ENCODE data around the gene EMP1.

Gene EMP1

DNA sequence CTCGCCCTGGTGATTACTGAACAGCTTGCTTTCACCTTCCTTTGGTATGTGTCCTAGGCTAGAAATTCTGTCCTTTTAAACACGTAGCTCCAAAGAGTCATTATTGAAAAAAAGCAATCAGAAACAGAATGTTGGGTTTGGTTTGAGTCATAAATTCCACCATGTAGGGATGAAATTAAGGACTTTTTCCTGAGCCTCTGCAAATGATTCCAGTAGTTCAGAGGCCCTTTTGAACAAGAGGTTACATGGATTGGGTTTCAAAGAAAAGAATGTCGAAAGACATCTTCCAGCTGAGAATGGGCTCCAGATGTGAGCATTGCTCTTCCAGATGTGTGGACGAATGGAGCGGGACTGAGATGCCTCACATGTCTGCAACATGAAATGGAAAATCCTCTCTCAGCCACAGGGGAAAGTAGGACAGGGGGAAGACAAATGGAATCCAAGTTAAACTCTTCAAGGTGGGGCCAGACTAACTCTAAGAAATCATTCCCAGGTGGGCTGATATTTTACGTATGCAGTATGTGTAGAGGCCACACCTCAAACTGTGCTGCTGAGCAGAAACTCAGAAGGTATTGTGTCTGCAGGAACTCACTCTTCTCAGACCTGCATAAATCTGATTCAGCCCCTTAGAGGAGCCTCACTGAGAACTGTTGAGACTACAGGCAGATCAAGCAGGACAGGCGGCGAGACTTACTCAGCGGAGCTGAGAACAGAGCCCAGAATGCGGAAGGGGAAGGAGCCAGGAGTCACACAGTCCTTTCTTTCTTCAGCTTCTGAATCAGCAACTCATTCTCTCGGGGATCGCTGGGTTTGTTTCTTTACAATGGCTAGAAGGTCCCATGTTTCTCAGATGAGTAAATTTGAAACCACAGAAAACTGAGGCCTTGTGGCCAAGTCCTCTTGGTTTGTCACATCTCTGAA lies 23.3 kb upstream of the EMP1 start:
- DNase-seq, result peak; percentile 21 to 77

DNA sequence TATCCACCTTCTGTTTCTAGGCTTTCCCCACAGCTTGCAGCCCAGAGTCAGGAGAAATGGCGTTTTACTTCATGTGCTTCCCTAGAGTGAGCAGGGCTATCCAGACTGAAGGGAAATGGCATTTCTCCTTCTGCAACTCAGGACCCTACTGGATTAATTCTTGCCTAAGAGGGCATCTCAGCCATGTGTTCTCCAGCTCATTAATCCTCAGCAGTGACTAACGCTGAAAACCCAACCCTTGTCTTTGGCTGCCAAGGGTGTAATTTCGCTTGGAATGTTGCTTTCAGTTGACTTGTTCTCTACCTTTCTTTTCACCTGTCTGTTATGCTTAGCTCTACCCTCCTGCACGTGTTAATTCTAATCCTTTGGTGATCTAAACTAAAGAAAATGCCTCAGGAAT lies 21.0 kb upstream of the EMP1 start:
- DNase-seq, result no peak

DNA sequence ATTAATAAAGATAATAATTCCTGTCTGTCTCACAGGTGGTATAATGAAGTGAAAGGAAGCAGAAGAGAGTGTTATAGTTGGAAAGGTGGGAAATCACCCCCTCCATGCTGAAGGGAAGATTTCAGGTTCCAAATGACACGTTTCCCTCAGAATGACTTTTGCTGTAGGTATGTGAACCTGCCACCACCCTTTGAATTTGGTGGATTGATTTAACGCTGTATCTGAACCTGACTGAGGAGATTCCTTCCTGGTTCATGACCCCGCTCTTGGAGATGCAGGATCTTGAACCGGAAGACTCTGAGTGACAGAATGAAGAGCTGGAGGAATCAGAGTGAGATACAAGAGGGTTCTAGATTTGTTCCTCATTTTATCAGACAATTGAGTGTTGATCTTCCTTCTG lies 20.3 kb upstream of the EMP1 start:
- no peak for DNase-seq

DNA sequence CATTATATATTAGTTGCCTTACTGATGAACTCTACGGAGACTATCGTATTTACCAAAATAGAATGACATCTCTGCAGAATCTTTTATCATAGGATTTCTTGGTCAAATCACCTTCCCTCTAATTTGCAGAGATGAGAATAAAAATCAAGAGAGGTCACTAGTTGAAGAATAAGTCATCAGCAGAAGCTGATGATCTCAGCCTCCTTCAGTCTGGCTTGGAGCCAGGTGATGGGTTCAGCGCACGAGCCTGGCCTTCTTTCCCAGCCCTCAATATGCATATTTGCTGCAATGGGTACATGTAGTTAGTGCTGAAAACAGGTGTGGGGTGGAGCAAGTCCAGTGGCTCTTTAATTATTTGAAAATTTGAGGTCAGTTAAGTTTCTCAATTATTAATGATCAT lies 19.2 kb upstream of the EMP1 start:
- DNase-seq, result no peak

DNA sequence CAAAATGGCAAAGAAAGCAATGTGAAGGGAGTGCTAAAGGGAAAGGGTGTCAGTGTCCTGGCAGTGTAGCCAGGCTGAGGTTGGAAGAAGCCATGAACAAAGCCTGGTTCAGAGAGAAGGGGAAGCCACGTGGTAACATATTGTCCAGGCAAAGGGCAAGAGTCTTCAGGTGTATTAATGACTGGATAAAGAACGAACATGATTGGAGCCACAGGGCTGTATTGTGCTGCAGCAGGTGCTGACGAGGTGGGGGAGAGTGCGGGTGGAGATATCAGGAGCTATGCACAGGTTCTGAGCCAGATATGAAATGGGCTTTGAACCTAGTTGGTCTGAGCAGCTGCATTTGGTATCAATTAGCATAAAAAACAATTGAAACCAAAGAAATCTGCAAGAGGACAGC lies 18.6 kb upstream of the EMP1 start:
- DNase-seq, result no peak

DNA sequence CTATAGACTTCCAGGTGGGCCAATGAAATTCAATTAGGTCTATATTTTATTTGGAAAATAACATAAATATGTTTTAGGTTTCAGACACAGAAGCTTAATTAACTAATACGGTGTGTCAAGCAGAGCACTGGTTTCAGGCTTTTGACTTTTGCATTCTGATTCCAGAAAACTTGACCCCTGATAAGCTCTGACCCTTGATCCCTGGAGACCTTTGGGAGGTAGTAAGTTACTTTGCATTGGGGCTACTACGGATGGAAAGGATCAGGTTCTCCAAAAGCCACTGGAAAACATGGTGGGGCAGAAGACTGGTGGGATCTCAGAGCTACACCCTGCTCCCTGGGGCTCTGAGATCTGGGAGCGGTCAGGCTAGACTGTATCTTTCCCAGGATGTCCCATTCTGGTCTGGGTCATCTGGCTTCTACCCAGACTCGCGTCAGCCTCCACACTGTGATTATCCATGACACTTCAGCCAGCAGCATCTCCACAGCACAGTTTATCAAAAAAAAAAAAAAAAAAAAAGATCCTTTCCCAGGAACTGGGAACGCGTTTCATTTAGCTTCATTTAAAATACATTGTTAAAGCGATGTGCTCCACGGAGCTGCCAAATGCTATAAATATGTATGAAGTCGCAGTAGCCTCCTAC lies 17.8 kb upstream of the EMP1 start:
- DNase-seq, result no peak

DNA sequence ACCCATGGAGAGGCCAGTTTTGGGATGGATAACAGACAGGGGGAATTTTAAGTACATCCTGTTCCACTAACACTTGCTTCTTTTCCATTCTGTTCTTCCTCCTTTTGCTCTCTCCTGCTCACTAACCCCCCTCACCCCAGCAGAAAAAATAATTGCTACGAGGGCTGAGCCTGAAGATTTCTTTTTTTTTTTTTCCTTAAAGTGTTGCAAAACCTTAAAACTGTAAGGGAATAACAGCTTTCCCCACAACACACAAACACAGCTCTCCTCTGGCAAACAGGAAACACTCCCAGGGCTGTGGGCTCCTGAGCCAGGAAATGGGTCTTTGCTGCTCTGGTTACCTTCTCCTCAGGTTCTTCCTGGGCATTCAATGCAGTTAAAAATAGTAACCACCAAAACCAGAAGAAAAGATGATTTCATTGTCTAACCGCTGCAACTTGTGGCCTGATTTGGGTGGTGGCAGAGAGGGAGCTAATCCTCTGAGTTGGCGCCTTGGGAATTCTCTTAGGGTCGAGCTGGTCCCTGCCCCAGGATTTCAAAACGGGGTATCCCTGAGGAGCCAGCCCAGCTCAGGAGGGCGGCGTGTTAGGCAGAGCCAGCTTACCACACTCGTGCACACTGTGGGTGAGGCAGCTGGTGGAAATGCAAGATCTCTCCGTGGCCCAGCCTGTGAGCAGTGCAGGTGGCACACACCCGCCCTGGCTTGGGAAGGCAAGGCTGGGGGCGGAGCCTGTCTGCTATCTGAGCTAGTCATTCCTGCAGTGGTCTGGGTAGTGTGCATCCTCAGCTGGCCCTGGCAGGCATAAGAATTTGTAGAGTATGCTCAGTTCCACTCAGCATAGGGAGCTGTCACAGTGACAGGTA lies 17.1 kb upstream of the EMP1 start:
- DNase-seq, result peak in 1 of 2 donors; percentile 63

DNA sequence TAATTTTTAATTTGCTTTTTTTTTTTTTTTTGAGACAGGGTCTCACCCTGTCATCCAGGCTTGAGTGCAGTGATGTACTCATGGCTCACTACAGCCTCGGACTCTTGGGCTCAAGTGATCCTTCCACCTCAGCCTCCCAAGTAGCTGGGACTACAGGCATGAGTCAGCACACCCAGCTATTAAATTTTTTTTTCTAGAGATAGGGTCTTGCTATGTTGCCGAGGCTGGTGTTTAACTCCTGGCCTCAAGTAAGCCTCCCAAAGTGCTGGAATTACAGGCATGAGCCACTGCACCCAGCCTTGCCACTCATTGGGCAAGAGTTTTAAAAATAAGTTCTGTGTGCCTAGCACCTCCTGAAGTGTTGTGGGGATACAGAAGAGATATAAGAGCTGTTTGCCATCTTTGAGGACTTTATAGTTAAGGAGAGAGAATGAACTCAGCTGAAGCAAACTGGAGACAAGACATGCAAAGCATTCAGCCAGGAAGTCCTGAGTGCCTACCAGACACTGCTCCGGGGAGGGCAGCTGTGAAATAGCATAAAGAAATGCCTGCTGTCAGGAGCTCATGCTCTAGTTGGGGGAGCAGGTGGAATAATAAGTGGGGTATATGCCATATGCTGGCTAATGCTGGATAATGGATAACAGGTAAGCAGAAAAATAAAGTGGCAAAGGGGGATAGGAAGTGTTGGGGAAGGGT lies 15.0 kb upstream of the EMP1 start:
- DNase-seq, result no peak

DNA sequence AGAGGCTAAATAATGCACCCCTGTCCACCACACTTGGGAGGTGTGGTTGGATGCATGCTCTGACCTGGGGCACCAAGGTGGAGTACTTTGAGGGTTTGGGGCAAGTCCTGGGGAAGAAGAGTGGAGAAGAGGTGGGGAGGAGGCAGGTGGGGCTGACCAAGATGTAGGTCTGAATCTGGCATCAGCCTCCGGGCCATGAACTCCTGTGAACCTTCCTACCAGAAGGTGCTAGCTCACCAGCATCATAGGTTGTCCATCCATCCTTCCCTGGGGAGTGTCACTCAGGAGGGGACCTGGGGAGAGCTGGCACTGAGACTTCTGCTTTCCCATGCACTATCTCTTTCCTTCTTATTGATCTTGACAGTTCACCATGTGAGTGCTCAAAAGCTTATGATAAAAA lies 13.6 kb upstream of the EMP1 start:
- no peak for DNase-seq

DNA sequence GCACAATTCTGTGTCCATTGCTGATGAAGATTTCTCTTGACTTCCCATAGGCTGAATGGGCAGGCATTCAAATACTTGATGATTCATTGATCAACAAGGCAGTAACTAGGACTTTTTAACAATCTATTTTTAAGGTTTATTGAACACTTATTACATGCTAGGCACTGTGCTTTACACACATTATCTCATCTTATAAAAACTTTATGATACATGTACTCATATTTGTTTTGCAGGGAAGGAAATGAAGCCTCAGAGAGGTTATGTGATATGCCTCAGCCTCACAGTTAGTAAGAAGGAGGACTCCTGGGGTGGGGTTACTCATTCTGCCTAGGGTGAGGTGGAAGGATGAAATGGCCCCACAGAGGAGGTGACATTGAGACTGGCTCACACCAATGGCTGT lies 12.9 kb upstream of the EMP1 start:
- no peak for DNase-seq

DNA sequence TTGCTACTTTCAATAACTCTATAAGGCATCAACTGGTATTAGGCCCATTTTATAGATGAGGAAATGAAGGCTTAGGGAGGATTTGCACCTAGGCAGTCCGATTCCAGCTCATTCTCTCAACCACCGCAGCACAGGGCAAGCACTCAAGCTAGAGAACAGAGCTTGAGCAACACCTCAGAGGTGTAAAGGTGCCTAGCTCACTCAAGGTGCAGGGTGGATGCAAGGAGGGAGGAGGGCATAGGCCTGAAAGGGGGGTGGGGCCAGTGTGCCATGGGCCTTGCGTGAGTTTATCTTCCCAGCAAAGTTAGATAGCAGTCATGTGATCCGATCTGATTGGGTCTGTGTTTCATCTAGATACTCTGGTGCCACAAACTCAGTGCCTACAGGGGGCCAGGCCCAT lies 10.2 kb upstream of the EMP1 start:
- no peak for DNase-seq

DNA sequence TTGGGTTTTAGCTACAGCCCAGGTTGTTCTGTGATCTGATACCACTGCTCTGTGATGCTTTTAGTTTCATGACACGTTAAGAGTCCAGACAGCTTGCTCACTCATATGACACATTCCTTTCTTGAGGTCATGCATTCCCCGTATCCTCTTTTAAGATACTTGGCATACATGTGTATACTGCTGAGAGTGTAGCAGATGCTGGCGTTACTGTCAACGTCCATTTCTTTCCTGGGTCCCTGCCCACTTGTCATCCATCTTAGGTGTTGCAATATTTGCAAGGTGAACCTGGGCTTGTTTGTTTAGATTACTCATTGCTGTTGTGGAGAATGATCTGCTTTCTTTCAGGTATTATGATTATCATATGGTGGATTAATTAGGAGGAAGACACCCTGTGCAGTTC lies 9.1 kb upstream of the EMP1 start:
- DNase-seq, result no peak

DNA sequence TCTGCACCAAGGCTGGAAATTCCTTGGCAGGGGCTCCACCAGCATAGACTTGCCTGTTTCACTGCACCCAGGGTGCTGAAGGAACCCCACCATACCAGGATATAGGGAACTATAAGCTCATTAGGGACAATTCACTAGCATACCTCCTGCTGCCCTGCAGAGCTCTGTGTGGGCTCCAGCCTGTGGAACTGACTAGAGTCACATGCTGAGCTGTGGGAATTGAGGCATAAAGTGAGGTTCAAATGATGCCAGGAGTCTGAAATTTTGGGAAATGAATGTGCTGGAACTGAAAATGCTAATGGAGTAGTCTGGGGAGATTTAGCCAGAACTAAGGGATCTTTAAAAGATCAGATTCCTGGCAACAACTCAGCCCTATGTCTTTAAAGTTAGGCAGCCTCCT lies 7.3 kb upstream of the EMP1 start:
- DNase-seq, result no peak

DNA sequence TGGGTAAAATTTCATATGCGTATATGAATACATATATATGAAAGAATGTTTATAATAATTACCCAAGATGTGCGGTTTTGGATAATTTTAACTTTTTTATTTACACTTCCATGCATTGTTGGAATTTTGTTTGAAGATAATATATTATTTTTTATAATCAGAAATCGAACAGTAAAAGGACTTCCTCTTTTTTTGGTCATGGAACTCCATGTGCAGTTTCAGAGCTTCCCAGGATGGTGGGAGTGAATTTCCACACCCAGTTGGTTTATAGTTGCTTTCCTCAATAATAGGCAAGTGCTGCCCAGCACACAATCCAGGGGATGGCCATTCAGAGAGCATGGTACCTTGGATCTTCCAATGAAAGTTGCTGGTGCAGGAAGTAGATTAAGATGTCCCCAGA lies 6.3 kb upstream of the EMP1 start:
- no peak for DNase-seq

DNA sequence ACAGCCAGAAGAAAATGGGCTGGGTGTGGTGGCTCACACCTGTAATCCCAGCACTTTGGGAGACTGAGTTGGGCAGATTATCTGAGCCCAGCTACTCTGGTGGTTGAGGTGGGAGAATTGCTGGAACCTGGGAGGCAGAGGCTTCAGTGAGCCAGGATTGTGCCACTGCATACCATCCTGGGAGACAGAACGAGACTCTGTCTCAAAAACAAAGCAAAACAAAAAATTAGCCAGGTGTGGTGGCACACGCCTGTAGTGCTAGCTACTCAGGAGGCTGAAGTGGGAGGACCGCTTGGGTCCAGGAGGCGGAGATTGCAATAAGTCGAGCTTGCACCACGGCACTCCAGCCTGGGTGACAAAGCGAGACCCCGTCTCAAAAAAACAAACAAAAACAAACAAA lies 3.8 kb upstream of the EMP1 start:
- DNase-seq, result no peak

DNA sequence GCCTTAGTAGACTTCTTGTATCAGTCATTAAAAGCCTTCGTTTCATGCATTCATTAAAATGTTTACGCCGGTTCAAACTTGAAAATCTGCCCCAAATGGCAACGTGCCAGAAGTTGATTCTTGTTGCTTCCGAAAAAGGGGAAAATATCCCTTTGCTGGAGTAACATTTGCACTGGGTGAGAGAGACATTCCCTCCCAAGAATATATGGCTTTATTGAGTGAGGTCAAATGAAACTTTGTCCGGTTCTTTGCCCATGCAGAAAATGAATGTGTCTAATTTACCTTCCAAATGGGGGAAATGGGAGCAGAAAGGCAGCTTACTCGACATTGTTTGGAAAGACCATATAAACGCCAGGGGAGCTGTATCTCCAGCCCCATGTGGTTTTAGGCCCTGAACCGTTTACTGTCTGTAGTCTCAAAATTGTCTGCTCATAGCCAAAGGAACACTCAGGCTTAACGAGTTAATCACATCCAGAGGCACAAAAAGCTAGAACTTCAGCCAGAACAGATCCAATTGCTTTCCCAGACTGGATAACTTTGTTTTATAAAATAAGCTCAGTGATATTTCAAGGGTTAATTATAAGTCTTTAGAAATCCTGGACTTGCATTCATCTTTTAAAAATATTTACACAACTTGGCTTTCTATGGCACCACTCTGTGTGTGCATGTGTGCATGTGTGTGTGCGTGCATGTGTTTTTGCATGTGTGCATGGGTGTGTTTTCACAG lies 2.9 kb upstream of the EMP1 start:
- DNase-seq, result no peak

DNA sequence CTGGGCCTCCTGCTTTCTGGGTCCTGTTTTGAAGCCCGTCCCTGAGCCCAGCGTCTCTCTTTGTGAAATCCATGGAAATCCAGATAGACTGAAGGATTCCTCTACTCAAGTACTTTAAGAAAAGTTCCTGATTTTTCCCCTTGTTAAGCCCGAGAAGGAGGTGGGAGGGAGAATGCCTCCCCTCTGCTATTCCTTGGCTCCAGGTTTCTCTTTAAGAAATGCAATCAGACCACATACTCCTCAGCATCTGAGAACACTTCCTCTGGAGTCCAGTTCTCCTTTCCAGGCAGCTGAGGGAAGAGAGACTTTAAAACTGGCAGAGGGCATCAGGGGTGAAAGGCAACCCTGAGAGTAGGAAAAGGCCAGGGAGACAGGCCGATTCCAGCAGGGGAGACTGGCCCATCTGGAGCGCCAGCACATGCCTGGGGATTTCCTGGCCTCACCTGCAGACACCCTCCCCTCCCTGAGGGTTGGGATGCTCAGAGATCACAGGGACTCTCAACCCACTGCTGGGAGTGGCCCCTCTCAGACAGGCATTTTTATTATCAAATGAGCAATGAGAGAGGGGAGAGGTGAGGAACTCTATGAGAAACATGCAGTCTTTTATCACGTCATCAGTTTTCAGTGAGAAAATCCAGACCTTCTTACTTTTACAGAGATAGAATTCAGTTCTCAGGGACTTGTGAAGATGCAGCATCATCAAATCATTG lies 2.0 kb upstream of the EMP1 start:
- DNase-seq, result no peak

DNA sequence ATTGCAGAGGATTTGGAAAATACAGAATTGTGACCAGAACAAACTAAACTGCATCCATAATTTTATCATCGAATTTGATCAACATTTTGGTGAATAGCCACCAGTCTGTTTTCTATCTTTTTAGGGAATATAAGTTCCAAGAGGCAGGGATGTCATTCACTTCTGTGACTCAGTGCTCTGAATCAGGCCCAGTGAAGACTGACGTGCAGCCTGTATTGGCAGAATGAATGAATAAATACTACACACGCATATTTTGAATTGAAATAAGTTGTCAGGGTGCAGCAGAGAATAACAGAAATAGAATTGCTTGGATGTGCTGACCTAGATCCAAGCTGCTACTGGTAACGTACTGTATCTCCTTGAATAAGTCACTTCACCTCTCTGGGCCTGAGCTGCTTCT lies 1.3 kb upstream of the EMP1 start:
- no peak for DNase-seq

DNA sequence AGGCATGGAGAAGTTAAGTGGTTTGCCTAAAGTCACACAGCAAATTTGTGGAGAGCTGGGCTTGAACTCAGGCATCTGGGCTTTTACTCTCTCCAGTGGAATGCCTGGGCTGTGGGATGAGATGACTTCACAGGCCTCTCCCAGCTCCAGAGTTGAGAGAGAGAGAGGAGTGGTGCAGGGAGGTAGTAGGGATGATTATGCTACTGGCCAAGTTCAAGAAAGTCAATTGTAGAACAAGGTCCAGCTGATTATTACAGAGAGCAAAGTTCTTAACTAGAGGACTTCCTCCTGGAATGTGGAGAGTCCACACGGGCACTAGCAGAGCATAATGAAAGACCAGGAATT lies 769 bp upstream of the EMP1 start:
- no peak for DNase-seq

DNA sequence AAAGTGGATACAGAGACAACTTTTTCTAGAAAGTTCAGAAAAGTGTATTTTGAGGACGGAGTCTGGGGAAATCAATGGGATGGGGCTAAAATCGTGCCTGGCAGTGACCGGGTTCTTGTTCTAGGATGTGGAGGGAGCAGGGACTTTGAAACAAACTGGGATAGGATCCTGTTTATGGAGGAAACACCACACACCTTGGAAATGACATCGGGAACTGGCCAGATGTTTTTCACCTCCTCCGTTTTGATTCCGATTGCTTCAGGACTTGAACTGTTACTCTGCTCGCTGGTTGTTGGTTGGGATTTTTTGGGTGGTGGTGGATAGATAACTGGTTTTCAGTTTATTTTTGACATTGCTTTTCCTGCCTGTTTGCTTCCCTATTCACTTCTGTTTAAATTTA lies 506 bp downstream of the EMP1 start:
- DNase-seq, result no peak

DNA sequence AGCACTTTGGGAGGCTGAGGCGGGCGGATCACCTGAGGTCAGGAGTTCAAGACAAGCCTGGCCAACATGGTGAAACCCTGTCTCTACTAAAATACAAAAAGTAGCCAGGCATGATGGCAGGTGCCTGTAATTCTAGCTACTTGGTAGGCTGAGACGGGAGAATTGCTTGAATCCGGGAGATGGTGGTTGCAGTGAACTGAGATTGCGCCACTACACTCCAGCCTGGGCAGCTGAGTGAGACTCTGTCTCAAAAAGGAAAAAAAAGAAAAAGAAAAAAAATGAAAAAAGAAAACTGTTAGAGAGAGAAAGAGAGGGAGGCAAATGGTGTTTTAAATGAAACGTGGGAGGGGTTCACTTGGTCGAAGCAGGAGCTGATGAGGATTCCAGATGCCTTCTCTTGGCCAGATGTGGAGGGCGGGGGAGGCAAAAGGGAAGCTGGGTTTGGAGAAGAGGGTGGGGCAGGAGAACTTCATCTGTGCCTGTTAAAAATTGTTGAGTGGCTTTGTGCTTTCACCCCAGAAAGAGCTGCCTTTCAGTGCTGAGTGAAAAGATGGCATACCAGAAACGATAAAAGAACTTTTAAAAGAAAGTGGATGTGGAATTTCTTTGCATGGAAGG lies 1.1 kb downstream of the EMP1 start:
- DNase-seq, result peak in 1 of 2 donors; percentile 24

All from bone marrow (tissue), 2 donors.